ENCODE data around the gene STRADB.
"Not testable (repeated sequence)": the region's sequence is repeated elsewhere in the genome, so short reads cannot be mapped to it uniquely, and the experiment has no call there.

STRADB gene

GRCh38 chr2:201451292-201452057 lies at the start of gene STRADB, which contains the start of gene TRAK2:
Gene STRADB, plus strand, starts transcription at chr2:201451740. Its CDS starts 3,101 bp downstream, at chr2:201454841.
Gene TRAK2, minus strand, starts transcription at chr2:201451458. Its CDS starts 30,951 bp downstream, at chr2:201420507.
- in situ Hi-C loops (cut with MboI; ENCODE audit: low sequenced_read_pairs) = no loop called here

- in situ Hi-C loops (cut with MboI; ENCODE audit: low sequenced_read_pairs) = no loop called here
These were observed 49.7 kb upstream of the STRADB start for GRCh38 chr2:201401815-201402214.

GRCh38 chr2:201402651-201403562 lies 48.6 kb upstream of the STRADB start:
- in situ Hi-C loops (cut with MboI; ENCODE audit: low sequenced_read_pairs) = no loop called here

- in situ Hi-C loops (cut with MboI; ENCODE audit: low sequenced_read_pairs) = no loop called here
These were observed 47.7 kb upstream of the STRADB start for GRCh38 chr2:201403880-201404279.

GRCh38 chr2:201404699-201405280 lies 46.8 kb upstream of the STRADB start:
- in situ Hi-C loops (cut with MboI; ENCODE audit: low sequenced_read_pairs) = no loop called here

GRCh38 chr2:201406077-201406662 lies 45.4 kb upstream of the STRADB start:
- in situ Hi-C loops (cut with MboI; ENCODE audit: low sequenced_read_pairs) = no loop called here

- in situ Hi-C loops (cut with MboI; ENCODE audit: low sequenced_read_pairs) = no loop called here
These were observed 44.3 kb upstream of the STRADB start for GRCh38 chr2:201407265-201407664.

- in situ Hi-C loops (cut with MboI; ENCODE audit: low sequenced_read_pairs) = no loop called here
These were observed 42.6 kb upstream of the STRADB start for GRCh38 chr2:201408931-201409330.

- in situ Hi-C loops (cut with MboI; ENCODE audit: low sequenced_read_pairs) = no loop called here
These were observed 40.1 kb upstream of the STRADB start for GRCh38 chr2:201411421-201411820.

- in situ Hi-C loops (cut with MboI; ENCODE audit: low sequenced_read_pairs) = no loop called here
These were observed 38.4 kb upstream of the STRADB start for GRCh38 chr2:201413143-201413542.

- in situ Hi-C loops (cut with MboI; ENCODE audit: low sequenced_read_pairs) = no loop called here
These were observed 38.0 kb upstream of the STRADB start for GRCh38 chr2:201413552-201413951.

- in situ Hi-C loops (cut with MboI; ENCODE audit: low sequenced_read_pairs) = no loop called here
These were observed 37.2 kb upstream of the STRADB start for GRCh38 chr2:201414099-201415023.

- in situ Hi-C loops (cut with MboI; ENCODE audit: low sequenced_read_pairs) = no loop called here
These were observed 36.4 kb upstream of the STRADB start for GRCh38 chr2:201415149-201415548.

- in situ Hi-C loops (cut with MboI; ENCODE audit: low sequenced_read_pairs) = no loop called here
These were observed 32.4 kb upstream of the STRADB start for GRCh38 chr2:201419057-201419635.

GRCh38 chr2:201419986-201420385 lies 31.6 kb upstream of the STRADB start:
- in situ Hi-C loops (cut with MboI; ENCODE audit: low sequenced_read_pairs) = no loop called here

- in situ Hi-C loops (cut with MboI; ENCODE audit: low sequenced_read_pairs) = no loop called here
These were observed 31.0 kb upstream of the STRADB start for GRCh38 chr2:201420442-201421113.

- in situ Hi-C loops (cut with MboI; ENCODE audit: low sequenced_read_pairs) = no loop called here
These were observed 25.6 kb upstream of the STRADB start for GRCh38 chr2:201425952-201426351.

GRCh38 chr2:201428366-201428765 lies 23.2 kb upstream of the STRADB start:
- in situ Hi-C loops (cut with MboI; ENCODE audit: low sequenced_read_pairs) = not testable (repeated sequence)

- in situ Hi-C loops (cut with MboI; ENCODE audit: low sequenced_read_pairs) = not testable (repeated sequence)
These were observed 21.7 kb upstream of the STRADB start for GRCh38 chr2:201429835-201430234.

All from HL-60/S4 treated with retinoic acid at 250 ng/mL for 4 days and 3 days (cell line).